CD14-positive monocyte (primary cell): Measurements from ENCODE around the gene MX2. TPM values are rescaled to one million over a fixed set of nuclear protein-coding genes. Genes with fewer than 3 reads are reported as not detected.

ENCODE experiments used
- DNase-seq, 3 donors: peaks; one replicate each; pipeline ENCODE4 v3.0.0-alpha.2; 2011 to 2022
- H2AFZ ChIP-seq: 2 replicates; pipeline ENCODE4 v1.6.0; 2012; ENCODE audit warnings: mild to moderate bottlenecking, low read depth, low read length, inconsistent platforms; ENCODE audit not compliant: insufficient read depth, poor library complexity, severe bottlenecking
- H3K27ac ChIP-seq, 2 donors: 1 replicate in 1 of 2; 2 replicates in 1 of 2; pipeline ENCODE4 v1.5.1; 2012 to 2013; ENCODE audit warnings: low read length in 2 of 2, control low read depth in 1 of 2, inconsistent platforms in 1 of 2, low read depth in 1 of 2, mild to moderate bottlenecking in 1 of 2
- H3K27me3 ChIP-seq, 2 donors: one replicate each; pipeline versions ENCODE4 v1.6.0 to v1.6.1; 2011 to 2013; ENCODE audit warnings: low read length in 2 of 2; ENCODE audit not compliant: control insufficient read depth in 2 of 2, insufficient read depth in 2 of 2
- H3K36me3 ChIP-seq, 2 donors: replicated peaks in 1 of 2; 1 replicate in 1 of 2; 2 replicates in 1 of 2; pipeline versions ENCODE4 v1.5.1 to v1.6.1; 2012 to 2013; ENCODE audit warnings: low read length in 2 of 2, control low read depth in 1 of 2, inconsistent platforms in 1 of 2, mild to moderate bottlenecking in 1 of 2; ENCODE audit not compliant: insufficient read depth in 2 of 2, control insufficient read depth in 1 of 2
- H3K4me1 ChIP-seq, 2 donors: 1 replicate in 1 of 2; 2 replicates in 1 of 2; pipeline versions ENCODE4 v1.5.1 to v1.6.1; 2012 to 2013; ENCODE audit warnings: low read length in 2 of 2, control low read depth in 1 of 2, inconsistent platforms in 1 of 2, mild to moderate bottlenecking in 1 of 2, moderate library complexity in 1 of 2; ENCODE audit not compliant: insufficient read depth in 2 of 2, control insufficient read depth in 1 of 2
- H3K4me2 ChIP-seq: replicated peaks from 2 replicates; pipeline ENCODE3; 2012; ENCODE audit warnings: low read length, moderate library complexity, mild to moderate bottlenecking; ENCODE audit not compliant: poor library complexity, severe bottlenecking; ENCODE audit errors: extremely low read depth
- H3K4me3 ChIP-seq, 3 experiments: fragments of 200-600 bp in 1 of 3; sonication (generic) in 1 of 3; replicated peaks in 1 of 3; 1 replicate in 2 of 3; 2 replicates in 1 of 3; pipeline ENCODE4 v1.5.1; 2011 to 2013; ENCODE audit warnings: low read length in 3 of 3, mild to moderate bottlenecking in 3 of 3, control low read depth in 2 of 3, low read depth in 2 of 3, inconsistent platforms in 1 of 3, moderate library complexity in 1 of 3
- H3K79me2 ChIP-seq: 2 replicates; pipeline ENCODE4 v1.6.0; 2012; ENCODE audit warnings: mild to moderate bottlenecking, control low read depth, inconsistent platforms, low read length, moderate library complexity; ENCODE audit not compliant: insufficient read depth
- H3K9ac ChIP-seq: 2 replicates; pipeline ENCODE4 v1.6.0; 2017; ENCODE audit warnings: low read length, mild to moderate bottlenecking; ENCODE audit not compliant: insufficient read depth, poor library complexity, severe bottlenecking
- H3K9me3 ChIP-seq, 2 donors: replicated peaks in 1 of 2; 1 replicate in 1 of 2; 2 replicates in 1 of 2; pipeline versions ENCODE4 v1.5.1 to v1.6.1; 2012 to 2013; ENCODE audit warnings: low read length in 2 of 2, control low read depth in 1 of 2; ENCODE audit not compliant: control insufficient read depth in 1 of 2, insufficient read depth in 1 of 2
- H4K20me1 ChIP-seq: 2 replicates; pipeline ENCODE4 v1.6.0; 2012; ENCODE audit warnings: mild to moderate bottlenecking, low read length, control low read depth, moderate library complexity; ENCODE audit not compliant: insufficient read depth
- H3K27ac Mint-ChIP-seq, 7 donors: one replicate each; pipeline ENCODE4 v1.8.0; 2020; ENCODE audit warnings: mild to moderate bottlenecking in 7 of 7, mixed read lengths in 7 of 7, moderate library complexity in 6 of 7, inconsistent platforms in 2 of 7
- H3K27me3 Mint-ChIP-seq, 3 donors: one replicate each; pipeline ENCODE4 v1.8.0; 2021 to 2022; ENCODE audit warnings: low read depth in 3 of 3, mild to moderate bottlenecking in 3 of 3, mixed read lengths in 3 of 3, moderate library complexity in 3 of 3, inconsistent platforms in 1 of 3
- H3K36me3 Mint-ChIP-seq, 2 donors: one replicate each; pipeline ENCODE4 v1.8.0; 2020; ENCODE audit warnings: mixed read lengths in 2 of 2, inconsistent platforms in 1 of 2, mild to moderate bottlenecking in 1 of 2
- H3K4me1 Mint-ChIP-seq: one replicate; pipeline ENCODE4 v1.8.0; 2020; ENCODE audit warnings: mild to moderate bottlenecking, mixed read lengths
- H3K4me3 Mint-ChIP-seq, 2 donors: one replicate each; pipeline ENCODE4 v1.8.0; 2020; ENCODE audit warnings: mild to moderate bottlenecking in 2 of 2, mixed read lengths in 2 of 2, moderate library complexity in 1 of 2
- H3K9me3 Mint-ChIP-seq, 7 donors: one replicate each; pipeline ENCODE4 v1.8.0; 2020 to 2022; ENCODE audit warnings: mixed read lengths in 7 of 7, mild to moderate bottlenecking in 6 of 7, moderate library complexity in 6 of 7, inconsistent platforms in 2 of 7
- WGBS: methylation state at CpG from one replicate; pipeline ENCODE4 v1.1.5; 2013; ENCODE audit warnings: missing lambda C conversion rate; ENCODE audit not compliant: insufficient coverage; 5-methylcytosine and 5-hydroxymethylcytosine counted together
- intact Hi-C, 2 donors: fragments of 100-400 bp; cut with micrococcal nuclease; formaldehyde crosslinking; loops; one replicate each; pipeline versions ENCODE4 v1.15.0 to v1.15.1; 2023
- polyA plus RNA-seq, 3 donors: library from polyadenylated mRNA; depleted of rRNA in 1 of 3; unstranded in 2 of 3; stranded (reverse) in 1 of 3; fragments of 300-500 nt in 2 of 3; fragments of >200 nt in 1 of 3; fragmentation: Illumina TruSeq in 2 of 3; gene quantifications; 1 replicate in 2 of 3; 2 replicates in 1 of 3; pipeline ENCODE4 v1.2.3, GENCODE V29; 2012 to 2021
- TF ChIP-seq, protein P1 (sequence below): fragments of 200-600 bp; IDR thresholded peaks from one replicate; pipeline ENCODE4 v1.8.0; 2022; ENCODE audit warnings: antibody characterized with exemption, mild to moderate bottlenecking

MX2 gene
- polyA plus RNA-seq, 3 donors, result 43.1 to 79.4 (median 50.3) TPM

GRCh38 chr21:41360072-41360821 is 1.6 kb upstream of the MX2 start:
- H3K4me1 ChIP-seq, result peaks cover 32 to 38% of the 10 kb centered on the region in 2 donors
- Mint-ChIP-seq H3K4me3 (peak overlapping the region in 1 of 2 donors; percentile 16), H3K27me3 (peaks cover 0 to 2% (median 1%) of the 10 kb centered on the region in 3 donors), H3K4me1 (peaks cover 43% of the 10 kb centered on the region), H3K36me3 (peaks cover 17 to 22% of the 10 kb centered on the region in 2 donors), H3K27ac (peak overlapping the region in 6 of 7 donors; percentile 57 to 100 (median 100)), H3K9me3 (peaks cover 0 to 1% (median 0%) of the 10 kb centered on the region in 7 donors)
- DNase-seq, result no peak
- H4K20me1 ChIP-seq, result peaks cover 11% of the 10 kb centered on the region
- H3K36me3 ChIP-seq, result peaks cover 3 to 15% of the 10 kb centered on the region in 2 donors
- peak overlapping the region in 1 of 2 donors; percentile 100 for H3K27ac ChIP-seq
- intact Hi-C loops, result loop anchor here in 1 of 2 donors (5.0 kb wide), 2 partner anchors 37 to 67 kb away; partner anchors contain the start of gene MX1
- H3K79me2 ChIP-seq, result peaks cover 29% of the 10 kb centered on the region
- no peaks in the 10 kb centered on the region for H3K27me3 ChIP-seq
- no peak overlapping the region for H3K4me3 ChIP-seq
- TF ChIP-seq, protein P1, sequence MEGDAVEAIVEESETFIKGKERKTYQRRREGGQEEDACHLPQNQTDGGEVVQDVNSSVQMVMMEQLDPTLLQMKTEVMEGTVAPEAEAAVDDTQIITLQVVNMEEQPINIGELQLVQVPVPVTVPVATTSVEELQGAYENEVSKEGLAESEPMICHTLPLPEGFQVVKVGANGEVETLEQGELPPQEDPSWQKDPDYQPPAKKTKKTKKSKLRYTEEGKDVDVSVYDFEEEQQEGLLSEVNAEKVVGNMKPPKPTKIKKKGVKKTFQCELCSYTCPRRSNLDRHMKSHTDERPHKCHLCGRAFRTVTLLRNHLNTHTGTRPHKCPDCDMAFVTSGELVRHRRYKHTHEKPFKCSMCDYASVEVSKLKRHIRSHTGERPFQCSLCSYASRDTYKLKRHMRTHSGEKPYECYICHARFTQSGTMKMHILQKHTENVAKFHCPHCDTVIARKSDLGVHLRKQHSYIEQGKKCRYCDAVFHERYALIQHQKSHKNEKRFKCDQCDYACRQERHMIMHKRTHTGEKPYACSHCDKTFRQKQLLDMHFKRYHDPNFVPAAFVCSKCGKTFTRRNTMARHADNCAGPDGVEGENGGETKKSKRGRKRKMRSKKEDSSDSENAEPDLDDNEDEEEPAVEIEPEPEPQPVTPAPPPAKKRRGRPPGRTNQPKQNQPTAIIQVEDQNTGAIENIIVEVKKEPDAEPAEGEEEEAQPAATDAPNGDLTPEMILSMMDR, result no peak
- H3K9me3 ChIP-seq, result no peaks in the 10 kb centered on the region
- H3K9ac ChIP-seq, result no peak overlapping the region
- no peak overlapping the region for H2AFZ ChIP-seq
- H3K4me2 ChIP-seq, result no peak overlapping the region
- WGBS, result 96% methylated on average over 19 of the region's 22 CpGs

DNA sequence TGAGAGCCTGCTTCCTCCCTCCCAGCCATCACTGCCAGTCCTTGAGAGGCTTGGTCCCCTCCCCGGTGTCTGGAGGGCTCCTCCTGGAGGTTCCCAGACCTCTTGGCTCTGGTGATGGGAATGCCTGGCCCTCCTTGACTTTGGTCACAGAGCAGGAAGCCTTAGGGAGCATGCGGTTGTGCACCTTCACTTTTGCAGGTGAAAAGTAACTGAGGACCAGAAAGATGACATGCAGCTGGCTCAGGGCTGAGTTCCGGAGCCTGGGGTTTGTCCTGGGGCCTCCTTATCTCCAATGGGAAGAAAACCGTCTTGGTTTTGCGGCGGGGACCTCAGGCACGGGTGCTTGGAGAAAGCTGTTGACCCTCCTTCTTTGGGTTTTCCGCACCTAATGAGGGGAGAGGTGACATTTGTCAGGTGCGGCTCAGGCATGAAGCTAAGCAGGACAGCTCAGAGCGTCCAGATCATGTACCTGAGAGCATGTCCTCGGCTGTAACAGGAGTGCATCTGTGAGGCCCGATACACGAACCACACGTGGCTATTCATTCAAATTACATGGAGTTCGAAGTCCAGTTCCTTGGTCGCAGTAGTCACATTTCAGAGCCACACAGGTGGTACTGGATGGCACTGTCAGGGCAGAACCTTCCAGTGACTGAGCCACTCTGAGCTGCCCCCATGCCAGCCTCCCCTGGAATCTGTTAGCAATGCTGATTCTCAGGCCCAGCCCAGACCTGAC is 608 bp upstream of the MX2 start:
- H3K4me3 Mint-ChIP-seq, result peak overlapping the region; percentile 97 to 100
- H3K27me3 Mint-ChIP-seq, result peaks cover 0 to 2% (median 1%) of the 10 kb centered on the region in 3 donors
- H3K4me2 ChIP-seq, result peak overlapping the region; percentile 77
- peaks cover 6 to 24% of the 10 kb centered on the region in 2 donors for H3K36me3 ChIP-seq
- intact Hi-C loops, result loop anchor here in 1 of 2 donors (5.0 kb wide), 2 partner anchors 36 to 66 kb away; partner anchors contain the start of gene MX1
- H3K36me3 Mint-ChIP-seq, result peaks cover 25 to 31% of the 10 kb centered on the region in 2 donors
- no peaks in the 10 kb centered on the region for H3K27me3 ChIP-seq
- peaks cover 42 to 48% of the 10 kb centered on the region in 2 donors for H3K4me1 ChIP-seq
- H3K4me1 Mint-ChIP-seq, result peaks cover 52% of the 10 kb centered on the region
- H3K79me2 ChIP-seq, result peaks cover 39% of the 10 kb centered on the region
- H3K9ac ChIP-seq, result peak overlapping the region; percentile 93
- peak overlapping the region; percentile 100 for H3K27ac Mint-ChIP-seq
- H3K9me3 Mint-ChIP-seq, result peaks cover 0 to 1% (median 0%) of the 10 kb centered on the region in 7 donors
- no peak for DNase-seq
- peak overlapping the region in 2 of 3 experiments; percentile 78 to 83 for H3K4me3 ChIP-seq
- peak overlapping the region; percentile 31 for H2AFZ ChIP-seq
- H4K20me1 ChIP-seq, result peaks cover 16% of the 10 kb centered on the region
- H3K27ac ChIP-seq, result peak overlapping the region; percentile 99 to 100
- no peaks in the 10 kb centered on the region for H3K9me3 ChIP-seq
- TF ChIP-seq, protein P1, result no peak
- 94% methylated on average over 14 of the region's 16 CpGs for WGBS
